HCT116 (cell line): ENCODE measurements around the gene PDLIM7. TPM values are rescaled to one million over a fixed set of nuclear protein-coding genes. Genes with fewer than 3 reads are reported as not detected.

ENCODE experiments used
- ATAC-seq: fragments of 200-7000 bp; cut with Tn5 transposase; 2 replicates; pipeline ENCODE4 v1.9.1; 2020; ENCODE audit warnings: mild to moderate bottlenecking, moderate library complexity
- BruUV-seq: library from RNA; stranded (reverse); fragments of 400-500 nt; replicated peaks from 2 replicates; lab custom pipeline; 2021; lab: Mats Ljungman, UMichigan
- CTCF ChIA-PET: fragments of 300-600 bp; sonication (Branson Sonifier 250); formaldehyde crosslinking; loops from one replicate; lab custom pipeline; 2021; ENCODE audit warnings: antibody characterized with exemption; lab: Charles Lee
- POLR2A ChIA-PET: fragments of 300-600, 350-600 bp; sonication (Branson Sonifier 250); formaldehyde crosslinking; loops from one replicate; lab custom pipeline; 2021; ENCODE audit warnings: antibody characterized with exemption; lab: Charles Lee
- RAD21 ChIA-PET, 2 experiments: fragments of 300-600 bp; sonication (Branson Sonifier 250); formaldehyde crosslinking; loops; one replicate each; lab custom pipeline; 2023; ENCODE audit warnings: low total read pairs in 2 of 2; ENCODE audit not compliant: uncharacterized antibody in 2 of 2, unreplicated experiment in 2 of 2, low non-redundant PET in 1 of 2; lab: Charles Lee
- DNase-seq: peaks from one replicate; pipeline ENCODE4 v3.0.0-alpha.2; 2010; ENCODE audit warnings: low read depth, low spot score
- H2AFZ ChIP-seq: fragments of 200-600 bp; shearing (Covaris generic), sonication (generic); 2 replicates; pipeline ENCODE4 v1.6.1; 2017; ENCODE audit warnings: low read depth, mixed run types, mixed read lengths, antibody characterized with exemption, low read length; ENCODE audit not compliant: poor library complexity, severe bottlenecking
- H3K27ac ChIP-seq: 2 replicates; pipeline ENCODE4 v1.5.1; 2012; ENCODE audit warnings: low read depth, low read length
- H3K27me3 ChIP-seq: fragments of 200-600 bp; sonication (generic); 2 replicates; pipeline ENCODE4 v1.6.1; 2016; ENCODE audit warnings: mixed run types, low read length, mixed read lengths; ENCODE audit not compliant: insufficient read depth
- H3K36me3 ChIP-seq, 2 experiments: fragments of 200-500 bp in 1 of 2; fragments of 200-600 bp in 1 of 2; sonication (Bioruptor generic) in 1 of 2; sonication (generic) in 1 of 2; 2 replicates each; pipeline versions ENCODE4 v1.5.1 to v1.6.1; 2014 to 2016; ENCODE audit warnings: low read length in 2 of 2, inconsistent platforms in 1 of 2, mixed read lengths in 1 of 2, mixed run types in 1 of 2; ENCODE audit not compliant: insufficient read depth in 2 of 2, control insufficient read depth in 1 of 2
- H3K4me1 ChIP-seq, 2 experiments: fragments of 200-600 bp in 1 of 2; sonication (generic) in 1 of 2; 2 replicates each; pipeline versions ENCODE4 v1.5.1 to v1.6.1; 2012 to 2017; ENCODE audit warnings: low read length in 2 of 2, inconsistent platforms in 1 of 2, mild to moderate bottlenecking in 1 of 2, mixed read lengths in 1 of 2, mixed run types in 1 of 2, moderate library complexity in 1 of 2; ENCODE audit not compliant: insufficient read depth in 2 of 2, control insufficient read depth in 1 of 2
- H3K4me2 ChIP-seq: fragments of 200-600 bp; sonication (generic); 2 replicates; pipeline ENCODE4 v1.6.1; 2017; ENCODE audit warnings: mixed run types, low read length, mixed read lengths
- H3K4me3 ChIP-seq, 2 experiments: fragments of 200-600 bp in 1 of 2; sonication (generic) in 1 of 2; replicated peaks in 1 of 2; 2 replicates each; pipeline ENCODE4 v1.5.1; 2011 to 2016; ENCODE audit warnings: low read length in 2 of 2, control low read depth in 1 of 2, low read depth in 1 of 2, mild to moderate bottlenecking in 1 of 2, mixed read lengths in 1 of 2, mixed run types in 1 of 2
- H3K79me2 ChIP-seq: fragments of 200-600 bp; sonication (generic); 2 replicates; pipeline ENCODE4 v1.6.1; 2017; ENCODE audit warnings: mild to moderate bottlenecking, mixed run types, low read length, moderate library complexity, mixed read lengths; ENCODE audit not compliant: insufficient read depth
- H3K9ac ChIP-seq: fragments of 200-600 bp; sonication (generic); 2 replicates; pipeline ENCODE4 v1.6.1; 2016; ENCODE audit warnings: low read length, mixed read lengths
- H3K9me2 ChIP-seq: fragments of 200-600 bp; sonication (generic), shearing (Covaris generic); 2 replicates; pipeline ENCODE4 v1.6.1; 2017; ENCODE audit warnings: mixed run types, mild to moderate bottlenecking, moderate library complexity; ENCODE audit not compliant: insufficient read depth
- H3K9me3 ChIP-seq, 2 experiments: fragments of 200-500 bp in 1 of 2; fragments of 200-600 bp in 1 of 2; sonication (Bioruptor generic) in 1 of 2; sonication (generic) in 1 of 2; 2 replicates each; pipeline ENCODE4 v1.6.1; 2014 to 2017; ENCODE audit warnings: low read length in 2 of 2, mixed read lengths in 2 of 2, inconsistent platforms in 1 of 2, low read depth in 1 of 2, mild to moderate bottlenecking in 1 of 2, mixed run types in 1 of 2, moderate library complexity in 1 of 2; ENCODE audit not compliant: control insufficient read depth in 1 of 2, insufficient read depth in 1 of 2
- H4K20me1 ChIP-seq: fragments of 200-600 bp; sonication (generic), shearing (Covaris generic); 2 replicates; pipeline ENCODE4 v1.6.1; 2017; ENCODE audit warnings: mixed run types, mild to moderate bottlenecking, moderate library complexity; ENCODE audit not compliant: insufficient read depth
- EGR1 ChIP-seq: IDR thresholded peaks from 2 replicates; pipeline ENCODE4 v1.6.1; 2012; ENCODE audit warnings: low read depth
- FOSL1 ChIP-seq: IDR thresholded peaks from 2 replicates; pipeline ENCODE4 v1.6.1; 2012; ENCODE audit warnings: low read depth
- RAD21 ChIP-seq: IDR thresholded peaks from 2 replicates; pipeline ENCODE4 v1.6.1; 2012; ENCODE audit warnings: low read depth, mild to moderate bottlenecking
- REST ChIP-seq: IDR thresholded peaks from 2 replicates; pipeline ENCODE4 v1.6.1; 2012; ENCODE audit warnings: low read depth
- TCF7L2 ChIP-seq: IDR thresholded peaks from 2 replicates; pipeline ENCODE4 v1.7.0; 2011; ENCODE audit warnings: borderline replicate concordance, inconsistent platforms; ENCODE audit not compliant: insufficient read depth, insufficient read length; ENCODE audit errors: extremely low read depth
- YY1 ChIP-seq: IDR thresholded peaks from 2 replicates; pipeline ENCODE4 v1.6.1; 2011; ENCODE audit warnings: low read length, low read depth, moderate library complexity, mild to moderate bottlenecking; ENCODE audit not compliant: insufficient replicate concordance; ENCODE audit errors: extremely low read depth
- ZNF274 ChIP-seq: fragments of 200-500 bp; sonication (Bioruptor generic); IDR thresholded peaks from 2 replicates; pipeline ENCODE4 v1.6.1; 2014; ENCODE audit warnings: mild to moderate bottlenecking, low read depth, low read length, inconsistent platforms
- intact Hi-C: fragments of 100-400 bp; cut with micrococcal nuclease; formaldehyde crosslinking; loops from 2 replicates; pipeline ENCODE4 v1.10.0; 2022
- total RNA-seq: library from RNA; stranded (reverse); gene quantifications from one replicate; pipeline ENCODE4 v1.2.1, GENCODE V29; 2021; ENCODE audit not compliant: unreplicated experiment

The PDLIM7 gene
- total RNA-seq, 1 experiment from 2014 or later: 153 TPM

- Histone ChIP-seq H3K4me2 (no peak overlapping the region), H3K79me2 (peaks cover 31% of the 10 kb centered on the region), H3K27ac (no peak overlapping the region), H3K4me1 (peaks cover 11 to 20% of the 10 kb centered on the region in 2 experiments; a peak in 3 of 4 replicates), H3K9me3 (no peaks in the 10 kb centered on the region), H4K20me1 (no peaks in the 10 kb centered on the region), H3K36me3 (peaks cover 27 to 60% of the 10 kb centered on the region in 2 experiments; a peak in 3 of 4 replicates), H3K9me2 (no peaks in the 10 kb centered on the region), H3K27me3 (no peaks in the 10 kb centered on the region), H2AFZ (no peak overlapping the region), H3K4me3 (no peak overlapping the region), H3K9ac (no peak overlapping the region)
- BruUV-seq: no TSS peak
- TF ChIP-seq ZNF274 (no peak), REST (no peak), TCF7L2 (no peak), YY1 (no peak), EGR1 (no peak), RAD21 (no peak), FOSL1 (no peak)
- intact Hi-C loops: no loop called here
- CTCF ChIA-PET: no interaction called here
- no peak for ATAC-seq
- no peak for DNase-seq
- RAD21 ChIA-PET: no interaction called here
- POLR2A ChIA-PET: no interaction called here
These were observed 17.1 kb upstream of the PDLIM7 start for GRCh38 chr5:177514541-177514940.
